Caco-2 (cell line): ENCODE results near the gene ODAD3. TPM values are rescaled to one million over a fixed set of nuclear protein-coding genes. Genes with fewer than 3 reads are reported as not detected.
"Not testable (repeated sequence)": the region's sequence is repeated elsewhere in the genome, so short reads cannot be mapped to it uniquely, and the experiment has no call there.

Experiments
- BruUV-seq: library from RNA; stranded (reverse); fragments of 400-500 nt; replicated peaks from 2 replicates; lab custom pipeline; 2021; lab: Mats Ljungman, UMichigan
- CTCF ChIA-PET: fragments of 300-600 bp; sonication (Branson Sonifier 250); formaldehyde crosslinking; loops from one replicate; lab custom pipeline; 2022; ENCODE audit warnings: antibody characterized with exemption; lab: Charles Lee
- POLR2A ChIA-PET: fragments of 300-600 bp; sonication (Branson Sonifier 250); formaldehyde crosslinking; loops from one replicate; lab custom pipeline; 2022; ENCODE audit warnings: antibody characterized with exemption; lab: Charles Lee
- DNase-seq, 2 experiments: peaks; one replicate each; pipeline versions ENCODE4 v3.0.0 to v3.0.0-alpha.2; 2020 to 2022
- H3K27me3 ChIP-seq: replicated peaks from 2 replicates; pipeline ENCODE4 v1.6.0; 2011; ENCODE audit warnings: low read length; ENCODE audit not compliant: control insufficient read depth, insufficient read depth
- H3K36me3 ChIP-seq: 2 replicates; pipeline ENCODE4 v1.5.1; 2011; ENCODE audit warnings: low read length; ENCODE audit not compliant: control insufficient read depth, insufficient read depth
- H3K4me1 ChIP-seq: fragments of 250-450 bp; sonication (Bioruptor Pico); 2 replicates; pipeline ENCODE4 v1.5.1; 2020; ENCODE audit warnings: mild to moderate bottlenecking
- H3K4me3 ChIP-seq: 2 replicates; pipeline ENCODE4 v1.5.1; 2011; ENCODE audit warnings: low read depth, mild to moderate bottlenecking, control low read depth, low read length
- H3K9me3 ChIP-seq: fragments of 250-450 bp; sonication (Bioruptor Pico); 2 replicates; pipeline ENCODE4 v1.5.1; 2020; ENCODE audit warnings: mild to moderate bottlenecking, moderate library complexity
- H3K27ac Mint-ChIP-seq: one replicate; pipeline ENCODE4 v1.8.0; 2022; ENCODE audit warnings: mixed read lengths; ENCODE audit not compliant: unreplicated experiment
- H3K27me3 Mint-ChIP-seq: one replicate; pipeline ENCODE4 v1.8.0; 2022; ENCODE audit warnings: mixed read lengths; ENCODE audit not compliant: insufficient read depth, unreplicated experiment
- H3K36me3 Mint-ChIP-seq: one replicate; pipeline ENCODE4 v1.8.0; 2022; ENCODE audit warnings: mild to moderate bottlenecking, mixed read lengths; ENCODE audit not compliant: insufficient read depth, unreplicated experiment
- H3K4me1 Mint-ChIP-seq: one replicate; pipeline ENCODE4 v1.8.0; 2022; ENCODE audit warnings: low read depth, mixed read lengths; ENCODE audit not compliant: unreplicated experiment
- H3K4me3 Mint-ChIP-seq: one replicate; pipeline ENCODE4 v1.8.0; 2022; ENCODE audit warnings: mild to moderate bottlenecking, moderate library complexity, mixed read lengths; ENCODE audit not compliant: unreplicated experiment
- H3K9me3 Mint-ChIP-seq: one replicate; pipeline ENCODE4 v1.8.0; 2022; ENCODE audit warnings: mixed read lengths; ENCODE audit not compliant: unreplicated experiment
- CTCF ChIP-seq, 2 experiments: fragments of 200-600 bp in 1 of 2; IDR thresholded peaks; 1 replicate in 1 of 2; 2 replicates in 1 of 2; pipeline versions ENCODE4 v1.5.1 to v1.8.0; 2011 to 2022; ENCODE audit warnings: antibody characterized with exemption in 1 of 2, control low read depth in 1 of 2, inconsistent platforms in 1 of 2, low read depth in 1 of 2, low read length in 1 of 2, mild to moderate bottlenecking in 1 of 2, moderate library complexity in 1 of 2; ENCODE audit not compliant: insufficient read depth in 1 of 2, severe bottlenecking in 1 of 2, unreplicated experiment in 1 of 2
- intact Hi-C: fragments of 100-400 bp; cut with micrococcal nuclease; formaldehyde crosslinking; loops from one replicate; pipeline ENCODE4 v1.10.0; 2022; ENCODE audit not compliant: unreplicated experiment
- total RNA-seq: library from RNA; stranded (reverse); gene quantifications from 2 replicates; pipeline ENCODE4 v1.2.3, GENCODE V29; 2022

Gene ODAD3
- total RNA-seq, 1 experiment from 2014 or later, result not detected

DNA sequence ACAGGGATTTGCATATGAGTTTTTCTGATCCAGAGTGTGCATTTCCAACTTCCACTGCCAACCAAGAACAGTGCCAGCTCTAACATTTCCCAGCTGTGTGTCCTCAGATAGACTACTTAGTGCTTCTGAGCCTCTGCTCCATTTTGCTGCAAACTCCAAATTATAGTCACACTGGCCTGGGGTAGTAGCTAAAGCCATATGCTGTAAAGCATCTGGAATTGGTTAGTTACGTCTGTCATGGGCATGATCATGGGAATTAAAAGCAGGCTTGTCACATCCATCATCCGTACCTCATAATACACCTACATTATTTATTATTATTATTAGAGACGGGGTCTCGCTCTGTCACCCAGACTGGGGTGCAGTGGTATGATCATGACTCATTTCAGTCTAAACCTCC is 38.8 kb upstream of the ODAD3 start:
- Histone ChIP-seq H3K4me1 (no peaks in the 10 kb centered on the region), H3K4me3 (no peak overlapping the region), H3K27me3 (no peaks in the 10 kb centered on the region), H3K9me3 (no peaks in the 10 kb centered on the region), H3K36me3 (no peaks in the 10 kb centered on the region)
- Mint-ChIP-seq H3K36me3 (no peaks in the 10 kb centered on the region), H3K27me3 (peaks cover 5% of the 10 kb centered on the region), H3K4me3 (no peak overlapping the region), H3K4me1 (no peaks in the 10 kb centered on the region), H3K27ac (no peak overlapping the region), H3K9me3 (no peaks in the 10 kb centered on the region)
- intact Hi-C loops, result no loop called here
- ChIA-PET POLR2A (no interaction called here), CTCF (interaction anchor here (0.9 kb wide), 1 partner anchor 9 kb away, joined by 3 read pairs; no protein-coding TSS in a partner anchor)
- no peak for TF ChIP-seq CTCF (IDR thresholded peaks at IDR 0.05; ENCODE audit: insufficient read depth in 1 of 2, low read depth in 1 of 2, low read length in 1 of 2, severe bottlenecking in 1 of 2, unreplicated experiment in 1 of 2)
- no TSS peak for BruUV-seq
- no peak for DNase-seq

GRCh38 chr19:11468266-11468845 is 33.4 kb upstream of the ODAD3 start:
- intact Hi-C loops, H3K36me3 Mint-ChIP-seq, H3K9me3 ChIP-seq, DNase-seq, H3K36me3 ChIP-seq, H3K4me3 Mint-ChIP-seq, BruUV-seq, H3K9me3 Mint-ChIP-seq, H3K4me3 ChIP-seq, H3K27me3 ChIP-seq, H3K4me1 ChIP-seq, H3K4me1 Mint-ChIP-seq, H3K27me3 Mint-ChIP-seq, H3K27ac Mint-ChIP-seq: not testable (repeated sequence)
- CTCF ChIA-PET, result interaction anchor here (1.5 kb wide), 1 partner anchor 87 kb away, joined by 5 read pairs; no protein-coding TSS in a partner anchor
- POLR2A ChIA-PET, result interaction anchor here (0.6 to 0.7 kb wide), 3 partner anchors 49 to 350 kb away, joined by 4 to 5 read pairs (median 5); partner anchors contain the start of gene RGL3

GRCh38 chr19:11465600-11465999 is 30.7 kb upstream of the ODAD3 start:
- Mint-ChIP-seq H3K4me3 (no peak overlapping the region), H3K36me3 (no peaks in the 10 kb centered on the region), H3K27ac (no peak overlapping the region), H3K27me3 (no peaks in the 10 kb centered on the region), H3K4me1 (no peaks in the 10 kb centered on the region), H3K9me3 (no peaks in the 10 kb centered on the region)
- no peak for TF ChIP-seq CTCF (IDR thresholded peaks at IDR 0.05; ENCODE audit: insufficient read depth in 1 of 2, low read depth in 1 of 2, low read length in 1 of 2, severe bottlenecking in 1 of 2, unreplicated experiment in 1 of 2)
- no peaks in the 10 kb centered on the region for H3K9me3 ChIP-seq
- DNase-seq, result no peak
- intact Hi-C loops, result no loop called here
- H3K27me3 ChIP-seq, result no peaks in the 10 kb centered on the region
- CTCF ChIA-PET, result no interaction called here
- no peaks in the 10 kb centered on the region for H3K36me3 ChIP-seq
- no TSS peak for BruUV-seq
- no peaks in the 10 kb centered on the region for H3K4me1 ChIP-seq
- no peak overlapping the region for H3K4me3 ChIP-seq
- POLR2A ChIA-PET, result no interaction called here
